ENCODE results near the gene TNS1.

DNA sequence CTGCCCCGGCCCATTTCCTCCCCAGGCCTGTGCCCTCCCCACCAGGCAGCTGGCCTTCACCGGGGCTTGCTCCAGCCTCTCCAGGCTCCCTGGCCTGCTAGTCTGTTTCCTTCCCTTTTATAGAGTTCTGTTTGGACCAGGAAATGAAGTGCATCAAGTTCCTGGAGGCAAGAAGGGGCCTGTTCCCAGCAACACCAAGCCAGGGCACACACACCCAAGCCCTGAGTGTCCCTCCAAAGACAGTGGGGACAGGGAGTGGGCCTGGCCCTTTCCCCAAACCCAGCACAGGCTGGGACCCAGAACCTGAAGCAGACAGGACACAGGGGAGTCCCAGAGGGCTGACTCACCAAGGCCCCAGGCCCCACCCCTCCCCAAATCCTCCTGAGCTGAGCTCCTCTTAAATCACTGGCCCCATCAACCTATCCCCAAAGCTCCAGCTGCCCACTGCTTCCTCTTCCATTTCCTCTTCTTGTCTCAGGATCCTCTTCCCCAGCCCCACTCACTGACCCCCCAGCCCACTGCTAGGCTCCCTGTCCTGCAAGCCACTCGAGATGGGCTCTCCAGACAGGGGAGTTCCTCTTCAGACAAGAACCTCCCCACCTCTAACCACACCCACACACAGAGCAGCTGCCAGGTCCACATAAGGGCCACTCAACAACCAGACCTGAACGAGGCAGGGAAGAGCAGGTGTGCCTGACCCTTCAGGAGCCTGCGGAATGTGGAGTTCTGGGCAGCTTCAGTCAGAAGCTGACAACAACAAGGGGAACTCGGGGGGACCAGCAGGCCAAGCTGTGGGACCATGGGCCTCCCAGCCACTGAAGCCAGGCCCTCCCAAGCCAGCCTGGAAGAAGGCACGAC lies 74.2 kb downstream of the TNS1 start:
- TF ChIP-seq POLR2AphosphoS5 (IDR thresholded peaks at IDR 0.05; ENCODE audit: low read depth, low read length), result no peak
- TF ChIP-seq, protein P1, sequence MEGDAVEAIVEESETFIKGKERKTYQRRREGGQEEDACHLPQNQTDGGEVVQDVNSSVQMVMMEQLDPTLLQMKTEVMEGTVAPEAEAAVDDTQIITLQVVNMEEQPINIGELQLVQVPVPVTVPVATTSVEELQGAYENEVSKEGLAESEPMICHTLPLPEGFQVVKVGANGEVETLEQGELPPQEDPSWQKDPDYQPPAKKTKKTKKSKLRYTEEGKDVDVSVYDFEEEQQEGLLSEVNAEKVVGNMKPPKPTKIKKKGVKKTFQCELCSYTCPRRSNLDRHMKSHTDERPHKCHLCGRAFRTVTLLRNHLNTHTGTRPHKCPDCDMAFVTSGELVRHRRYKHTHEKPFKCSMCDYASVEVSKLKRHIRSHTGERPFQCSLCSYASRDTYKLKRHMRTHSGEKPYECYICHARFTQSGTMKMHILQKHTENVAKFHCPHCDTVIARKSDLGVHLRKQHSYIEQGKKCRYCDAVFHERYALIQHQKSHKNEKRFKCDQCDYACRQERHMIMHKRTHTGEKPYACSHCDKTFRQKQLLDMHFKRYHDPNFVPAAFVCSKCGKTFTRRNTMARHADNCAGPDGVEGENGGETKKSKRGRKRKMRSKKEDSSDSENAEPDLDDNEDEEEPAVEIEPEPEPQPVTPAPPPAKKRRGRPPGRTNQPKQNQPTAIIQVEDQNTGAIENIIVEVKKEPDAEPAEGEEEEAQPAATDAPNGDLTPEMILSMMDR (IDR thresholded peaks at IDR 0.05 in 2 of 3, conservative IDR thresholded peaks at IDR 0.05 in 1 of 3; ENCODE audit: borderline replicate concordance in 1 of 3, insufficient read depth in 1 of 3, low read depth in 2 of 3, low read length in 2 of 3), result no peak
- no peak for TF ChIP-seq SIN3A (IDR thresholded peaks at IDR 0.05; ENCODE audit: low read depth)
- TF ChIP-seq CBX3 (IDR thresholded peaks at IDR 0.05; ENCODE audit: low read depth), result no peak
- TF ChIP-seq CEBPB (IDR thresholded peaks at IDR 0.05; ENCODE audit: low read depth), result no peak

All from HCT116 (cell line).